B cell (primary cell): ENCODE results near the gene BCAS4. TPM values are rescaled to one million over a fixed set of nuclear protein-coding genes. Genes with fewer than 3 reads are reported as not detected.

Experiments used
- ATAC-seq: fragments of 200-7000 bp; cut with Tn5 transposase; one replicate; pipeline ENCODE4 v1.10.0; 2021; ENCODE audit warnings: low read depth, mild to moderate bottlenecking, moderate number of reproducible peaks, moderate library complexity
- CTCF ChIA-PET: fragments of 350-600 bp; sonication (Branson Sonifier 250); formaldehyde crosslinking; loops from one replicate; lab custom pipeline; 2021; ENCODE audit warnings: antibody characterized with exemption, inconsistent platforms; lab: Charles Lee
- POLR2A ChIA-PET: fragments of 350-600 bp; sonication (Branson Sonifier 250); formaldehyde crosslinking; loops from one replicate; lab custom pipeline; 2021; ENCODE audit warnings: antibody characterized with exemption; lab: Charles Lee
- DNase-seq: peaks from one replicate; pipeline ENCODE4 v3.0.0; 2013
- H2AFZ ChIP-seq: 2 replicates; pipeline ENCODE4 v1.6.1; 2012; ENCODE audit warnings: mild to moderate bottlenecking, low read depth, low read length; ENCODE audit not compliant: insufficient read depth, poor library complexity, severe bottlenecking
- H3K27ac ChIP-seq, 2 donors: 1 replicate in 1 of 2; 2 replicates in 1 of 2; pipeline ENCODE4 v1.5.1; 2012 to 2013; ENCODE audit warnings: low read length in 2 of 2, mild to moderate bottlenecking in 2 of 2, moderate library complexity in 1 of 2
- H3K27me3 ChIP-seq, 4 experiments: fragments of 200-600 bp in 1 of 4; sonication (generic) in 1 of 4; replicated peaks in 1 of 4; 1 replicate in 2 of 4; 2 replicates in 2 of 4; pipeline versions ENCODE4 v1.6.1 to v1.7.0; 2013 to 2016; ENCODE audit warnings: low read length in 3 of 4, mild to moderate bottlenecking in 2 of 4, mixed read lengths in 1 of 4, moderate library complexity in 1 of 4; ENCODE audit not compliant: insufficient read depth in 4 of 4, control insufficient read depth in 3 of 4; ENCODE audit errors: control extremely low read depth in 1 of 4
- H3K36me3 ChIP-seq, 2 experiments: replicated peaks in 1 of 2; 1 replicate in 1 of 2; 2 replicates in 1 of 2; pipeline versions ENCODE4 v1.6.1 to v1.7.1; 2013; ENCODE audit warnings: low read length in 1 of 2; ENCODE audit not compliant: insufficient read depth in 2 of 2, control insufficient read depth in 1 of 2; ENCODE audit errors: control extremely low read depth in 1 of 2, extremely low read depth in 1 of 2
- H3K4me1 ChIP-seq, 2 donors: fragments of 200-600 bp in 1 of 2; sonication (generic) in 1 of 2; 1 replicate in 1 of 2; 2 replicates in 1 of 2; pipeline versions ENCODE4 v1.5.1 to v1.6.1; 2013 to 2017; ENCODE audit warnings: low read length in 2 of 2; ENCODE audit not compliant: control insufficient read depth in 2 of 2, insufficient read depth in 2 of 2
- H3K4me2 ChIP-seq: replicated peaks from 2 replicates; pipeline ENCODE3; 2012; ENCODE audit warnings: mild to moderate bottlenecking, low read depth, low read length; ENCODE audit not compliant: poor library complexity, severe bottlenecking
- H3K4me3 ChIP-seq, 5 experiments: fragments of 200-600 bp in 1 of 5; sonication (generic) in 1 of 5; 1 replicate in 3 of 5; 2 replicates in 2 of 5; pipeline versions ENCODE4 v1.5.1 to v1.7.0; 2011 to 2016; ENCODE audit warnings: low read length in 4 of 5, mild to moderate bottlenecking in 4 of 5, low read depth in 2 of 5, control low read depth in 1 of 5, moderate library complexity in 1 of 5; ENCODE audit not compliant: insufficient read depth in 1 of 5; ENCODE audit errors: control extremely low read depth in 1 of 5, extremely low read depth in 1 of 5
- H3K79me2 ChIP-seq: fragments of 200-600 bp; sonication (generic); one replicate; pipeline ENCODE4 v1.6.0; 2016; ENCODE audit warnings: low read length; ENCODE audit not compliant: control insufficient read depth, insufficient read depth
- H3K9ac ChIP-seq: fragments of 200-600 bp; sonication (generic); 2 replicates; pipeline ENCODE4 v1.6.1; 2017; ENCODE audit warnings: mild to moderate bottlenecking, low read length, moderate library complexity
- H3K9me3 ChIP-seq, 3 donors: one replicate each; pipeline versions ENCODE4 v1.6.1 to v1.7.1; 2013; ENCODE audit warnings: low read length in 2 of 3; ENCODE audit not compliant: control insufficient read depth in 2 of 3, insufficient read depth in 1 of 3; ENCODE audit errors: control extremely low read depth in 1 of 3
- H4K20me1 ChIP-seq: 2 replicates; pipeline ENCODE4 v1.6.0; 2012; ENCODE audit warnings: mild to moderate bottlenecking, low read length; ENCODE audit not compliant: insufficient read depth, control insufficient read depth, poor library complexity, severe bottlenecking
- H3K27ac Mint-ChIP-seq: one replicate; pipeline ENCODE4 v1.8.0; 2021; ENCODE audit warnings: mixed read lengths
- H3K27me3 Mint-ChIP-seq: one replicate; pipeline ENCODE4 v1.8.0; 2021; ENCODE audit warnings: mixed read lengths
- H3K4me1 Mint-ChIP-seq: one replicate; pipeline ENCODE4 v1.8.0; 2021; ENCODE audit warnings: mixed read lengths
- H3K4me3 Mint-ChIP-seq: one replicate; pipeline ENCODE4 v1.8.0; 2021; ENCODE audit warnings: mixed read lengths
- H3K9me3 Mint-ChIP-seq: one replicate; pipeline ENCODE4 v1.8.0; 2022; ENCODE audit warnings: mixed read lengths; ENCODE audit not compliant: insufficient read depth
- CTCF ChIP-seq: fragments of 200-600 bp; IDR thresholded peaks from one replicate; pipeline ENCODE4 v1.8.0; 2022; ENCODE audit warnings: antibody characterized with exemption, mild to moderate bottlenecking
- EZH2 ChIP-seq: IDR thresholded peaks from 2 replicates; pipeline ENCODE4 v1.6.1; 2012; ENCODE audit warnings: borderline replicate concordance, low read depth, mild to moderate bottlenecking, moderate library complexity, low read length; ENCODE audit not compliant: insufficient read depth, poor library complexity, severe bottlenecking
- WGBS: methylation state at CpG from one replicate; pipeline ENCODE4 v1.1.5; 2013; ENCODE audit warnings: missing lambda C conversion rate; ENCODE audit not compliant: insufficient coverage; 5-methylcytosine and 5-hydroxymethylcytosine counted together
- intact Hi-C: fragments of 100-400 bp; cut with micrococcal nuclease; formaldehyde crosslinking; loops from one replicate; pipeline ENCODE4 v1.10.0; 2022
- polyA plus RNA-seq: library from polyadenylated mRNA; depleted of rRNA; stranded (reverse); fragments of >200 nt; gene quantifications from 2 replicates; pipeline ENCODE4 v1.2.3, GENCODE V29; 2012
- total RNA-seq, 2 donors: library from RNA; stranded (reverse); fragments of 120-200 nt in 1 of 2; gene quantifications; 1 replicate in 1 of 2; 2 replicates in 1 of 2; pipeline versions ENCODE4 v1.2.3 to v1.2.4, GENCODE V29; 2013 to 2022

Gene BCAS4
- total and polyA plus RNA-seq, 2 donors (not counting 1 experiment from before 2014, with no cell fraction given): 44.8 to 88.2 TPM

GRCh38 chr20:50874758-50875665, 80.2 kb downstream of the BCAS4 start:
- WGBS: 84% methylated on average over 17 of the region's 28 CpGs
- H3K4me3 ChIP-seq: no peak overlapping the region
- H3K79me2 ChIP-seq: peaks cover 26% of the 10 kb centered on the region
- H3K36me3 ChIP-seq: peaks cover 0 to 50% of the 10 kb centered on the region in 2 experiments
- H3K27ac ChIP-seq: no peak overlapping the region
- no peaks in the 10 kb centered on the region for H3K27me3 ChIP-seq
- Mint-ChIP-seq H3K4me1 (peaks cover 18% of the 10 kb centered on the region), H3K4me3 (no peak overlapping the region), H3K27me3 (no peaks in the 10 kb centered on the region), H3K27ac (peak overlapping the region; percentile 59), H3K9me3 (no peaks in the 10 kb centered on the region)
- intact Hi-C loops: no loop called here
- no peak for ATAC-seq
- peaks cover 10 to 32% of the 10 kb centered on the region in 2 donors for H3K4me1 ChIP-seq
- H3K9ac ChIP-seq: no peak overlapping the region
- DNase-seq: no peak
- ChIA-PET POLR2A (no interaction called here), CTCF (no interaction called here)
- TF ChIP-seq CTCF: no peak
- no peak for TF ChIP-seq EZH2
- peaks cover 30% of the 10 kb centered on the region for H4K20me1 ChIP-seq
- H3K9me3 ChIP-seq: no peaks in the 10 kb centered on the region
- H3K4me2 ChIP-seq: no peak overlapping the region
- no peak overlapping the region for H2AFZ ChIP-seq

GRCh38 chr20:50876063-50876685, 81.3 kb downstream of the BCAS4 start:
- Histone ChIP-seq H2AFZ (no peak overlapping the region), H3K4me1 (peaks cover 10 to 23% of the 10 kb centered on the region in 2 donors), H3K27me3 (no peaks in the 10 kb centered on the region), H3K4me3 (no peak overlapping the region), H3K27ac (no peak overlapping the region), H3K9ac (no peak overlapping the region), H4K20me1 (peaks cover 18% of the 10 kb centered on the region), H3K79me2 (peaks cover 15% of the 10 kb centered on the region), H3K9me3 (no peaks in the 10 kb centered on the region), H3K36me3 (peaks cover 0 to 54% of the 10 kb centered on the region in 2 experiments), H3K4me2 (no peak overlapping the region)
- DNase-seq (no peak), ATAC-seq (no peak)
- peaks cover 15% of the 10 kb centered on the region for H3K4me1 Mint-ChIP-seq
- WGBS: 98% methylated on average over 18 of the region's 19 CpGs
- CTCF ChIA-PET: interaction anchor here (0.6 to 2.1 kb wide), 2 partner anchors 82 to 606 kb away, joined by 3 to 6 read pairs; no protein-coding TSS in a partner anchor
- POLR2A ChIA-PET: no interaction called here
- intact Hi-C loops: no loop called here
- no peak for TF ChIP-seq CTCF
- TF ChIP-seq EZH2: no peak
- H3K4me3 Mint-ChIP-seq: no peak overlapping the region
- no peaks in the 10 kb centered on the region for H3K9me3 Mint-ChIP-seq
- no peak overlapping the region for H3K27ac Mint-ChIP-seq
- H3K27me3 Mint-ChIP-seq: no peaks in the 10 kb centered on the region
